Non-pigmented ciliary epithelial cell (primary cell): ENCODE measurements around the gene RRP8.

Source experiments
- DNase-seq: peaks from one replicate; pipeline ENCODE4 v3.0.0-alpha.2; 2010; ENCODE audit warnings: low read depth

RRP8 gene

DNA sequence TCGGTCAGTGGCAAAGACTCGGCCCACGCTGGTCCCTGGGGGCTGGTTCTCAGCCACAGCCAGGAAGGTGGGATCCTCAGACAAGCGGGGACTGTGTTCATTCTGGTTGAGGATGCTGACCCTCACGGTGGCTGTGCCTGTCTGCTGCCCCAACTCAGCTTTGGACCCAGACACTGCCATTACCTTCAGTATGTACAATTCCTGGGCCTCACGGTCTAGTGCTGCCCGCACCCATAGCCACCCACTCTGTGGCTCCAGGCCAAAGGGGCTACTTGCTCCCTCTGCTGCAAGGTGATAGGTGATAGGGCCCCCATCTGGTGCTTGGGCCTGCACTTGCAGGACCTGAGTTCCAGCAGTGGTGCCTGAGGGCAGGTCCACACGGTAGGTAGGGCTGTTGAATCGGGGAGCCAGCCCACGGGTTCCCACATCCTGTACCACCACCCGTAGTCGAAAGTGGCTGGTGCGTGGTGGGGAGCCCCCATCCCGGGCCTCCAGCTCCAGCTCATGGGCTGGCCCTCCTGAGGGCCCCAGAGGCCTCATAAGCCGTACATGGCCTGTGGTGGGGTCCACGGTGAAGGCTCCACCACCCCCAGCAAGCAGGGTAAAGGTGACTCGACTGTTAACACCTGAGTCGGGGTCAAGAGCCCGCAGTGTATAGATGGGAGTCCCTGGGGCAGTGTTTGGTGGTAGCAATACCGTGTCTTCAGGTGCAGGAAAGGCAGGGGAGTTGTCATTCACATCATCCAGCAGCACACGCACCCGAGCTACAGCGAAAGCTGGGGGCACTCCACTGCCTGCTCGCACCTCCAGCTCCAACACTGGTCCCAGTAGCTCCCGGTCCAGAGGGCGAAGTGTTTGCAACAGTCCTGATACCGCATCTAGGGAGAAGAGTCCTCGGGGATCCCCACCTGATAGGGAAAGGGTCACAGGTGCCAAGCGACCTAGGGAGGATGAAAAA is 29.0 kb upstream of the RRP8 start:
- DNase-seq: no peak

GRCh38 chr11:6631361-6631890 is 28.0 kb upstream of the RRP8 start:
- DNase-seq: no peak

GRCh38 chr11:6630632-6631291 is 27.3 kb upstream of the RRP8 start:
- no peak for DNase-seq

- DNase-seq: no peak
These were observed 26.6 kb upstream of the RRP8 start for GRCh38 chr11:6629892-6630631.

GRCh38 chr11:6629573-6629891 is 26.1 kb upstream of the RRP8 start:
- DNase-seq: no peak

DNA sequence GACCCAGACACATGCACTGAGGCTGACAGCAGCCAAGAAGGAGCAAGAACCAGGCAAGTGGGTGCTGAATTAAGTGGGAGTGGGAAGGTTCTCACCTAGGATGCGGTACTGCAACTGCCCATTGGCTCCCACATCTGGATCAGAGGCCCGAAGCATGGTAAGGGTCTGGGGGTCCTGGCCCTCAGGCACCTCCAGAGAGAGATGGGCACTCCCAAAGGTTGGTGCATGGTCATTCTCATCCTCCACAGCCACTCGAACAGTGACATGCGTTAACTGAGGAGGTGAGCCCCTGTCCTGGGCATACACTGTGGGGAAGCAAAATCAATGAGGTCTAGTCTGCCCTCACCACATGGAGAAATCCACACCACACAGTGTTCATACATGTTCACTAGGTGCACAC is 25.1 kb upstream of the RRP8 start:
- DNase-seq: no peak

- no peak for DNase-seq
These were observed 24.4 kb upstream of the RRP8 start for GRCh38 chr11:6627762-6628241.

DNA sequence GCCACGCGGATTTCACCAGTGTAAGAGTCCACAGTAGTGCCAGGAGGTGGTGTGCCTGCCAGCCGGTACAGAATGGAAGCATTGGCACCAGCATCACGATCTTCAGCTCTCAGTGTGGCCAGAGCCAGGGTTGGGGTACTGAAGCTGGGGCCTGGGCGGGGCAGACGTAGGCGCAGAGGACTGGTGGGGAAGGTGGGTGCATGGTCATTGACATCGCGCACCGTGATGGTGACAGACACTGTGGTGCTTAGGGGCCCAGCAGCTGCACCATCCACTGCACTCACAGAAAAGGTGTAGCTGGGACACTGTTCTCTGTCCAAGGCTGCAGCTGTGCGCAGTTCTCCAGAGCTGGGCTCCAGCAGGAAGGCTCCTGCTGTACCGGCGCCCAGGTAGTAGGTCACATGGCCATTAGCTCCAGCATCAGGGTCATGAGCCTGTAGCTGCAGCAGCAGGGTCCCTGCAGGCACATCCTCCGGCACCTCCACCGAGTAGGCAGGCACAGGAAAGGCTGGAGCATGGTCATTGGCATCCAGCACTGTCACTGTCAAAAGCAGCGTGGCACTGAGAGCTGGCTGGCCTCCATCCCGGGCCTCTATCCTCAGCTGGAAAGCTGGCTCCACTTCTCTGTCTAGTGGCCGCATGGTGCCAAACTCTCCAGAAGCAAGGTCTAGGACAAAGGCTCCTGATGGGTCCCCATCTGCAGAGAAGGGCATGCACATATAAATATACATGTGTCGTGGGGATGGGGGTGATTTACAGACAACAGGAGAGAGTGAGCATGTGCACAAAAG is 23.8 kb upstream of the RRP8 start:
- DNase-seq: no peak

DNA sequence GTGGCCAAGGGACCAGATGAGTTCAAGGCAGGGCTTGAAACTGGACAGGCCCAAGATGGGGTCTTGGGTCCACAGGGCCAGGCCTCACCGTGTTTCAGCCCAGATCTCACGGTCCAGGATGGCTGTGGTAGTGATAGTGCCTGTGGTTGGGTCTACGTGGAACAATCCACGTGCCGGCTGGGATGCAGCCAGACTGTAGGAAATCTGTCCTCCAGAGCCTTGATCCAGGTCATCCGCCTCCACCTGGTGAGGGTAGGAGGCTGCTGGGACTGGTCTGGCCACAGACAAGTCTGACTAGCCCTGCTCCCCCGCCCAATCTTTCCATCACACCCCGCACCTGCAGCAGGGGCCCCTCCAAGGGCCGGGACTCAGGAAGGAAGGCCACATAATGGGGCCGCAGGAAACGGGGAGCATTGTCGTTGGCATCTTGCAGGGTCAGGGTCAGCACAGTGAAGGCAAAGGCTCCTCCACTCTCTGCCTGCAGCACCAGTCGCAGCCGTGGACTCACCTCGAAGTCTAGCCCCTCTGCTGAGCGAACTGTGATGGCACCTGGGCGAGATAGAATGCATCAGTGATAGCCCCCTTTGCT is 22.5 kb upstream of the RRP8 start:
- no peak for DNase-seq

DNA sequence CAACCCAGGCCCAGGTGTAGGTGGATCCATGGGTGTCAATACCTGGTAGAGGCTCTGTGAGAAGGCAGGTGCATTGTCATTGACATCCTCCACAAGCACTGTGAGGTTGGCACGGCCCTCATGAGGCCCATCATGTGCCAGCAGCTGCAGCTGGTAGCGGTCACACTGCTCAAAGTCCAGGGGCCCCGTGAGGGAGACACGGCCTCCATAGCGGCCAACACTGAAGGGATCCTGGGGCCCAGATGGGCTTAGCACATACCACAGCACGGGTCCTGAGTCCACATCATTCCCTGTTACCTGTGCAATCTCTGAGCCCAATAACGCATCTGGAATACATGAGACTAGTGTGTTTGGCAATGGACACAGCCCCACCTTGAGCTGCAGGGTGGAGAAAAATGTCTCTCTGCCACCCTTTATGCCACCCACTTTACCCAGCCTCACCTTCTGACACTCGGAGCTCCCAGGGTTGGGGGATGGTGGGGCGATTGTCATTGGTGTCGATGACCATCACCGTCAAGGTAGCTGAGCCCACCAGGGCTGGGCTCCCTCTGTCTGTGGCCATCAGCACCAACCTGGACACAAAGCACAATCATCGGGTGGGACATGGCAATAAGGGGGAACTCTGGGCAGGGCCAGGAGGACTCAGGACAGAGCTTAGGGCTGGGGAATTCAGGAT is 21.9 kb upstream of the RRP8 start:
- no peak for DNase-seq

- no peak for DNase-seq
These were observed 20.3 kb upstream of the RRP8 start for GRCh38 chr11:6623391-6624363.

DNA sequence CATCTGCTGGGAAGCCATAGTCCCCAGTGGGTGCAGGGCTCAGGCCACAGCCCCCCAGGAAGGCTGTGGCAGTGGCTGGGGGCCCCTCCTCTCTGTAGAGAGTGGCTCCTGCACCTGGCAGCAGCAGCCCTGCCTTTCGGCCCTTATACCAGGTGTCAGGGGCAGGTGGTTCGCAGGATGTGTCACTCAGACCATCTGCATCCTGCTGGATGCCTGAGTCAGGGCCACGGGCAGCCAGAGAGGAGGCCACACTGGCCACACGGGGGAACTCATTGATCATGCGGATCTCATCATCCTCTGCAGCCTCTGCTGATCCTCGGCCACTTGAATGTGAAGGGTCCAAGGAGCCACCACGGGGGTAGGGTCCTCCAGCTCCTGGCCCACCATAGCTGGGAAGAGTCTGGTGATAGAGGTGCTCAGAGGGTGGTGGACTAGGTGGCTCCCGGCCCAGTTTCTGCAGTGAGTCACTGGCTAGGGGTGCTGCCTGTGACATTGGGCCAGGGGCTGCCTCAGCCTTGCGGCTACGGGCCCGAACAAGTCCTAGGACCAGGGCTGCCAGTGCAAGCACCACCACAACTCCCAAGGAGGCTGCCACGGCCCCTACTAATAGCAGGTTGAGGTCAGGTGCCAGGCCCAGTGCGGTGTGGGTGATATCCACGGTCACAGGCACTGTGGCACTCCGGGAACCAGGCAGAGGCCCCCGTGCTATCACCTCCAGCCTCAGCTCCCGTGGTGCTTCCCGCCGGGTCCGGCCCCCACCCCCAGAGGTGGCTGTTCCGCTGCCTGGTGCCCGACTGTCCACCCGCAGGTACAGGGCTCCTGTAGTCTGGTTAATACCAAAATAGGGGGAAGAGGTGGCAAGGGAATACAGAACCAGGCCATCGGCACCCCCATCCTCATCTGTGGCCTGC is 19.1 kb upstream of the RRP8 start:
- DNase-seq: no peak

DNA sequence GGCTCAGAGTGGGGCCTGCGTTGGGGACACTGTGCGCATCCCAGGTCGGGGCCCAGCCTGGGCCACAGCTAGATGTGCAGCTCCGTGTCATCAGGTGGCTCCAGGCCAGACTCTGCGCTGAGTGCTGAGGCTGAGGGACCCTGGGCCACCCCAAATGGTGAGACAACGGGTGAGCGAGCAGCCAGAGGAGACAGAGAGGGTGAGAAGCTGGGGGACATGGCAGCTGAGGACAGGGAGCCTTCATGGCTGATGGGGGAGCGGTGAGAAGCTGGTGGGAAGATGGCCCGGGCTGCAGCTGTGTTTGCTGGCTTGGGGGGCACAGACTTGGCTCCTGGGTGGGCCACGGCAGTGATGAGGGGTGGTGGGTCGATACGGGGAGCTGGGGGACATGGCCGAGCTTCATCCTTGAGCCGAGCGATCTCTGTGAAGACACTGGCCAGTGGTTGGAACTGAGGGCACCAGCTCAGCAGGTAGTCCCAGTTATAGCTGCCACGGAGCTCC is 18.3 kb upstream of the RRP8 start:
- no peak for DNase-seq

DNA sequence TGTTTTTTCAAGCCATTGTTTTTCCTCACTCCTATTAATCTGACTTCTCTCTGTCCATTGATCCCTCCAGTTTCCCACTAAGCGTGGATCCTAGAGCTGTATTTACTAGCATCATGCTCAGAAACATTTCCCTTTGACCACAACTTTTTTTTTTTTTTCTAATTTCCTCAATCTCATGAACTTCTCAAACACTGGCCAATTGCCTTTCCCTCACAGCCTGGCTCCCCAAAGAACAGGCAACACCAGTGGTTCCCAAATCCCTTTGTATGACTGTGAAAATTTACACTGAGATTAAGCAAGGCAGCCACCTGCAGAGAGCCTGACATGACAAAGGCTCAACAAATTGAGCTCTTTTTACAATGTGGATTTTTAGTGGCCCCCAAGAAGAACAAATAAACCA is 17.2 kb upstream of the RRP8 start:
- no peak for DNase-seq

- peak; percentile 78 for DNase-seq
These were observed 15.8 kb upstream of the RRP8 start, which contains the start of gene TPP1 for GRCh38 chr11:6619004-6619745. Gene TPP1 (minus strand): TSS chr11:6619422. CDS start chr11:6619400, 22 bp downstream.

- DNase-seq: no peak
These were observed 14.9 kb upstream of the RRP8 start for GRCh38 chr11:6618117-6619003.
